Panc1 (cell line): ENCODE measurements around the gene CDKL1. TPM values are rescaled to one million over a fixed set of nuclear protein-coding genes. Genes with fewer than 3 reads are reported as not detected.
"Not testable (repeated sequence)": the region's sequence is repeated elsewhere in the genome, so short reads cannot be mapped to it uniquely, and the experiment has no call there.

Experiments used
- ATAC-seq: fragments of 200-7000 bp; cut with Tn5 transposase; 2 replicates; pipeline ENCODE4 v1.9.1; 2020; ENCODE audit warnings: mild to moderate bottlenecking, moderate library complexity
- BruUV-seq: library from RNA; stranded (reverse); fragments of 400-500 nt; replicated peaks from 2 replicates; lab custom pipeline; 2021; lab: Mats Ljungman, UMichigan
- CTCF ChIA-PET: fragments of 300-600 bp; sonication (Branson Sonifier 250); formaldehyde crosslinking; loops from one replicate; lab custom pipeline; 2022; ENCODE audit warnings: antibody characterized with exemption; lab: Charles Lee
- POLR2A ChIA-PET: fragments of 300-600 bp; sonication (Branson Sonifier 250); formaldehyde crosslinking; loops from one replicate; lab custom pipeline; 2022; ENCODE audit warnings: antibody characterized with exemption; lab: Charles Lee
- DNase-seq: peaks from one replicate; pipeline ENCODE4 v3.0.0-alpha.2; 2010; ENCODE audit warnings: low read depth, low spot score
- H3K27ac ChIP-seq: 2 replicates; pipeline ENCODE4 v1.5.1; 2011; ENCODE audit warnings: mild to moderate bottlenecking, low read length, inconsistent platforms
- H3K27me3 ChIP-seq: fragments of 200-500 bp; sonication (Bioruptor generic); 2 replicates; pipeline ENCODE4 v1.6.0; 2014; ENCODE audit warnings: low read length, inconsistent platforms; ENCODE audit not compliant: control insufficient read depth, insufficient read depth
- H3K36me3 ChIP-seq: fragments of 200-500 bp; sonication (Bioruptor generic); 2 replicates; pipeline ENCODE4 v1.5.1; 2014; ENCODE audit warnings: inconsistent platforms, mild to moderate bottlenecking, low read length, moderate library complexity; ENCODE audit not compliant: control insufficient read depth, insufficient read depth
- H3K4me1 ChIP-seq: 2 replicates; pipeline ENCODE4 v1.5.1; 2011; ENCODE audit warnings: inconsistent platforms, mild to moderate bottlenecking, low read length, moderate library complexity; ENCODE audit not compliant: control insufficient read depth, insufficient read depth
- H3K4me3 ChIP-seq, 2 experiments: 2 replicates each; pipeline ENCODE4 v1.5.1; 2011 to 2012; ENCODE audit warnings: low read depth in 2 of 2, low read length in 2 of 2, mild to moderate bottlenecking in 2 of 2, inconsistent platforms in 1 of 2, moderate library complexity in 1 of 2
- H3K9me3 ChIP-seq: fragments of 200-500 bp; sonication (Bioruptor generic); 2 replicates; pipeline ENCODE4 v1.5.1; 2014; ENCODE audit warnings: low read depth, mild to moderate bottlenecking, inconsistent platforms, low read length, moderate library complexity; ENCODE audit not compliant: control insufficient read depth, insufficient read depth
- CTCF ChIP-seq: fragments of 450-650 bp; IDR thresholded peaks from 2 replicates; pipeline ENCODE4 v1.5.1; 2017; ENCODE audit warnings: mild to moderate bottlenecking
- POLR2AphosphoS5 ChIP-seq: IDR thresholded peaks from 2 replicates; pipeline ENCODE4 v1.6.1; 2012; ENCODE audit warnings: mild to moderate bottlenecking, low read depth, low read length, moderate library complexity
- REST ChIP-seq, 2 experiments: IDR thresholded peaks; 2 replicates each; pipeline ENCODE4 v1.6.1; 2011 to 2012; ENCODE audit warnings: low read depth in 2 of 2, control low read depth in 1 of 2, low read length in 1 of 2, mild to moderate bottlenecking in 1 of 2, moderate library complexity in 1 of 2; ENCODE audit not compliant: insufficient read depth in 1 of 2
- SIN3A ChIP-seq: IDR thresholded peaks from 2 replicates; pipeline ENCODE4 v1.6.1; 2012; ENCODE audit warnings: low read depth, mild to moderate bottlenecking, low read length, moderate library complexity, borderline replicate concordance; ENCODE audit not compliant: insufficient read depth
- TCF7L2 ChIP-seq: IDR thresholded peaks from 2 replicates; pipeline ENCODE4 v1.6.1; 2011; ENCODE audit warnings: mild to moderate bottlenecking, low read depth, low read length, inconsistent platforms
- in situ Hi-C: cut with HindIII; loops from 2 replicates; pipeline ENCODE4 v1.10.0; 2016; ENCODE audit warnings: low sequenced_read_pairs, low pct_unique_long_range_greater_than_20kb
- intact Hi-C: fragments of 100-400 bp; cut with micrococcal nuclease; formaldehyde crosslinking; loops from one replicate; pipeline ENCODE4 v1.10.0; 2022; ENCODE audit not compliant: unreplicated experiment
- total RNA-seq: library from RNA; stranded (reverse); gene quantifications from one replicate; pipeline ENCODE4 v1.2.1, GENCODE V29; 2021; ENCODE audit not compliant: unreplicated experiment

Gene CDKL1
- total RNA-seq, 1 experiment from 2014 or later, result 5.8 TPM

GRCh38 chr14:50362764-50363713, 33.6 kb downstream of the CDKL1 start:
- in situ Hi-C loops, result no loop called here
- no TSS peak for BruUV-seq

GRCh38 chr14:50361473-50362403, 34.9 kb downstream of the CDKL1 start:
- DNase-seq, H3K4me3 ChIP-seq, H3K27me3 ChIP-seq, in situ Hi-C loops, intact Hi-C loops, H3K9me3 ChIP-seq, H3K4me1 ChIP-seq, ATAC-seq, H3K36me3 ChIP-seq, BruUV-seq, H3K27ac ChIP-seq: not testable (repeated sequence)
- POLR2A ChIA-PET, result interaction anchor here (0.7 kb wide), 1 partner anchor 29 kb away, joined by 8 read pairs; no protein-coding TSS in a partner anchor
- CTCF ChIA-PET, result interaction anchor here (0.5 kb wide), 1 partner anchor 499 kb away, joined by 3 read pairs; no protein-coding TSS in a partner anchor

More at GRCh38 chr14:50362764-50363713, 33.6 kb downstream of the CDKL1 start:
- POLR2A ChIA-PET, result no interaction called here
- ATAC-seq (peak; percentile 34; the same call in 1 of the 2 replicates), DNase-seq (no peak)
- intact Hi-C loops, result no loop called here
- TF ChIP-seq REST (IDR thresholded peaks at IDR 0.05; ENCODE audit: insufficient read depth in 1 of 2, low read depth in 2 of 2, low read length in 1 of 2), result no peak
- TF ChIP-seq TCF7L2, result no peak
- TF ChIP-seq POLR2AphosphoS5, result no peak
- TF ChIP-seq SIN3A, result no peak
- no peak for TF ChIP-seq CTCF
- H3K9me3 ChIP-seq, result no peaks in the 10 kb centered on the region
- no peaks in the 10 kb centered on the region for H3K36me3 ChIP-seq
- H3K27ac ChIP-seq, result no peak overlapping the region
- H3K27me3 ChIP-seq, result no peaks in the 10 kb centered on the region
- CTCF ChIA-PET, result no interaction called here
- no peaks in the 10 kb centered on the region for H3K4me1 ChIP-seq
- no peak overlapping the region for H3K4me3 ChIP-seq
